Skeletal muscle cell (primary cell): ENCODE measurements around the gene GFPT1.
A peak's percentile ranks its signal among the peaks of the same experiment; 100 is the strongest.
"Not testable (repeated sequence)": the region's sequence is repeated elsewhere in the genome, so short reads cannot be mapped to it uniquely, and the experiment has no call there.

Experiments
- DNase-seq: peaks from one replicate; pipeline ENCODE4 v3.0.0-alpha.2; 2010; ENCODE audit warnings: low read depth
- H3K4me3 ChIP-seq: 2 replicates; pipeline ENCODE4 v1.5.1; 2011; ENCODE audit warnings: low read depth, mild to moderate bottlenecking, control low read depth, low read length, moderate library complexity

The GFPT1 gene

GRCh38 chr2:69385443-69386151 is 1.4 kb downstream of the GFPT1 start:
- DNase-seq, result no peak
- H3K4me3 ChIP-seq, result peak overlapping the region; percentile 67

- no peak for DNase-seq
- peak overlapping the region; percentile 67 for H3K4me3 ChIP-seq
Observed at GRCh38 chr2:69384618-69385081, 2.4 kb downstream of the GFPT1 start.

DNA sequence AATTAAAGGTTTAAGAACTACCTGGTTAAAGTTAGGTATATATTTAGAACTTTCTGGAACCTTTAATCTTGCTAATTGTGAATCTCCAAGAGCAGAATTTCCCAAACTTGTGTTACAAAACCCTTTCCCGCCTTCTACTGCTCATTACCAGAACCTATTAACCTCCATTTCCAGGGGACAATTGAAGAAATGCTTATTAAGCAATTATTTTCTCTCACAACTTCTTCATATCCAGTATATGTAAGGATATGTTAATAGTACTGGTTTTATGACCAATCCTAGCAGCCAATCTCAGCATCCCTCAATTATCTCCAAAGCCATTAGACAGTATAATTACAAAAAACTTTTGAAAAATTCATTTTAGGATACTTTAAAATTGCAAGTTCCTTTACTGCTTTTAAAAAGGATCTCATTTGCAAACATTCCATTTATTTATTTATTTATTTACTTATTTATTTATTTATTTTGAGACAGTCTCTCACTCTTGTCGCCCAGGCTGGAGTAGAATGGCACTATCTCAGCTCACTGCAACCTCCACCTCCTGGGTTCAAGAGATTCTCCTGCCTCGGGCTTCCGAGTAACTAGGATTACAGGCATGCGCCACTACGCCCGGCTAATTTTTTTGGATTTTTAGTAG is 3.7 kb downstream of the GFPT1 start:
- H3K4me3 ChIP-seq, result no peak overlapping the region
- no peak for DNase-seq

DNA sequence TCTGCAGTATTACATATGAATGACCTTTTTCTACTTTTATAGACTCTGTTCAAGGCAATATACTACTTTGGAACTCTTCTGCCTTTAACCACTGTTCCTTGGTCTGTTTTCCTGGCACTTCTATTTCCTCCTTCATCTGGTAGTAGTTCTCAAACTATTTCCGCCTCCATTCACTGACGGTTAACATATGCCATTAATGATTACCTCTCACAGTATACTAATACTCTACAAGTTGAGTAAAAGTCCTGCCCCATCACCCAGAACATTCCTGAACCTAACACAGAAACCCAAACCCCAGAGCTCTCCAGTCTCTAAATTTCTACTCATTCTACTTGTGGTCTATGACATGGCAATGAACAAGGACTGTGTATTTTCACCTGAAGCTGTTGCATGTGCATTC is 4.5 kb downstream of the GFPT1 start:
- no peak for DNase-seq
- no peak overlapping the region for H3K4me3 ChIP-seq

DNA sequence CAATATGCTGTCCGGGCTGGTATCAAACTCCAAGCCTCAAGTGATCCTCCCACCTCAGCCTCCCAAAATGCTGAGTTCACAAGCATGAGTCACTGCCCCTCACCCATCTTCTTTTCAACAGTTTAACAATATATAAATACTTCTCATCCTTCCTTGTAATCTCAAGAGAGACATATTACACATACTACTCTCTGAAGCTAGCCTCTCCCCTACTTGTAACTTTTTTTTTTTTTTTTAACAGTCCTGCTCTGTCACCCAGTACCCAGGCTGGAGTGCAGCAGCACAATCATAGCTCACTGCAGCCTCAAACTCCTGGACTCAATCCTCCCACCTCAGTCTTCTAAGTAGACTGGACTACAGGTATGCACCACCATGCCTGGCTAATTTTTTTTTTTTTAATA is 5.7 kb downstream of the GFPT1 start:
- no peak overlapping the region for H3K4me3 ChIP-seq
- DNase-seq, result peak; percentile 34

DNA sequence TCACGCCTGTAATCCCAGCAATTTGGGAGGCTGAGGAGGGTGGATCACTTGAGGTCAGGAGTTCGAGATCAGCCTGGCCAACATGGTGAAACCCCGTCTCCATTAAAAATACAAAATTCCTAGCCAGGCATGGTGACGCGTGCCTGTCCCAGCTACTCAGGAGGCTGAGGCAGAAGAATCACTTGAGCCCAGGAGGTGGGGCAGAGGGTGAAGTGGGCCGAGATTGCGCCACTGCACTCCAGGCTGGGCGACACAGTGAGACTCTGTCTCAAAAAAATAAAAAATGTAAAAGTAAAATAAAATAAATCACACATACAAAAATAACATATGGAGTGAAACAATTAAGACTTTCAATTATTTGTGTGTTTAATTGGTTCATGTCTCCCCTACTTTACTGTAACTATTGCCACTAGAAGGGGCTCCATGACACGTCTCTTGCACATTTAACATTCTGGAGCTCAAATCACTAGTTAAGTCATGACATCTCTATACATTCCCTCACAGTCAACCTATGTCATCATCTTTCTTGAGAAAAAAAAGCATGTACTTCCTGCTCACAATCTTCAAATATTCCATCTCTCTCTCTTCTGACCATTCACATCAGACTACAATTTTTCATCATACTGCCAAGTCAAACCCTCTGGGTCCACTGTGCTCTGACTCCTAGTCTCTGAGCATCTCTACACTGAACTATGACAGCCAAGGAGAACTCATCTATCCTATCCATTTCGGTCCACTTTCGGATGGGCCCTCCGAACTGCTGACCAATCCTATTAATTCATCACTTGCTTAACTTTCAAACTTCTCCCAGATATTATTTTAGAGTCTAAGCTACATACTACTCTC is 6.7 kb downstream of the GFPT1 start:
- no peak overlapping the region for H3K4me3 ChIP-seq
- no peak for DNase-seq

GRCh38 chr2:69376403-69376802 is 10.6 kb downstream of the GFPT1 start:
- no peak overlapping the region for H3K4me3 ChIP-seq
- DNase-seq, result no peak

DNA sequence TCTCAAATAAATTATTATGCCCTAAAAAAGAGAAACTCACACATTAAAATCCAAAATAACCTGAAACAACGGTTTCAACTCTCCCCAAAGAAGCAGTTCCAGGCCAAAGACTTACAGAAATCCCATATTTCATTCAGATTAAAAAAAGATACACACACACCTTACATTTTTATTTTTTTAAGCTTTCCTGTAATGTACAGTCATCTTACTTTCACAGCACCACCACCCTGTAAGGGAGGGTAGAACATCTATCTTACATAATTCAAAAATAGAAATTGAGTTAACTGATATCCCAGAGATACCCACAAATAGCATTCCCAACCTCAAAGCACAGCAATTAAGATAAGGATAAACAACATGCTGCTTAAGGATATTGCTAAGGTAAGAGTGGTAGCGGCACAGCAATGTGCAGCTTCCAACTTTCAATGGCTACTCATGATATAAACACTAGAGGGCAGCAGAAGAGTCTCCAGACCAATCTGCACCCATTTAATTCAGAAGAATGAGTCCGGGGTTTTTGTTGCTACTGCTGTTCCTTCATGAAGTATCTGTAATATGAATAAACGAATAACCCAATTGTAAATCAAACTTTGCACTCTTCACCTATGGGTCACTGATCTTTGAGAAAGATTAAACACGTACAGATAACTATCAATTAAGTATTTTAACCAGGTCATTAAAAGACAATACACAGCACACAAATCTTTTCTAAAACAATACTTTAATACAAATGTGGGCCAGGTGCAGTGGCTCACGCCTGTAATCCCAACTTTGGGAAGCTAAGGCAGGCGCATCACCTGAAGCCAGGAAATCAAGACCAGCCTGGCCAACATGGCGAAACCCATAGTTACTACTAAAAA is 11.3 kb downstream of the GFPT1 start:
- no peak for DNase-seq

GRCh38 chr2:69372767-69373166 is 14.3 kb downstream of the GFPT1 start:
- H3K4me3 ChIP-seq, result no peak overlapping the region
- no peak for DNase-seq

More for the DNA sequence above, 11.3 kb downstream of the GFPT1 start:
- no peak overlapping the region for H3K4me3 ChIP-seq

- DNase-seq, result no peak
- no peak overlapping the region for H3K4me3 ChIP-seq
Observed at GRCh38 chr2:69369802-69370201, 17.2 kb downstream of the GFPT1 start.

- H3K4me3 ChIP-seq, result no peak overlapping the region
- no peak for DNase-seq
Observed at GRCh38 chr2:69368588-69368987, 18.4 kb downstream of the GFPT1 start.

GRCh38 chr2:69359371-69359770 is 27.7 kb downstream of the GFPT1 start:
- H3K4me3 ChIP-seq, result no peak overlapping the region
- DNase-seq, result no peak

- no peak for DNase-seq
- no peak overlapping the region for H3K4me3 ChIP-seq
Observed at GRCh38 chr2:69358914-69359313, 28.1 kb downstream of the GFPT1 start.

DNA sequence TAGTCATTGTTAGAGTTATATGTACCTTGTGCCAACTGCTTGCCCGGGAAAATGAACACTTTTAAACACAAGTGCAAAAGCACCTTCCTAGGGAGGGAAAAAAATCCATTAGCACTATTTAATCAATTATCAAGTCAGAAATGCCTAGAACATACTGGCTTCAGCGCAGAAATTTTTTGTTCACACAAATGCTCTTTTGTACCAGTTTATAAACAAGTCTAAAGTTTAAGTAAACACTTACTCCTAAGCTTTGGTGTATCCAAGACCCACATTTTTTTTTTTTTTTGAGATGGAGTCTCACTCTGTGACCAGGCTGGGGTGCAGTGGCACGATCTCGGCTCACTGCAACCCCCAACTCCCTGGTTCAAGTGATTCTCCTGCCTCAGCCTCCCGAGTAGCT is 30.6 kb downstream of the GFPT1 start:
- H3K4me3 ChIP-seq, result no peak overlapping the region
- DNase-seq, result no peak

DNA sequence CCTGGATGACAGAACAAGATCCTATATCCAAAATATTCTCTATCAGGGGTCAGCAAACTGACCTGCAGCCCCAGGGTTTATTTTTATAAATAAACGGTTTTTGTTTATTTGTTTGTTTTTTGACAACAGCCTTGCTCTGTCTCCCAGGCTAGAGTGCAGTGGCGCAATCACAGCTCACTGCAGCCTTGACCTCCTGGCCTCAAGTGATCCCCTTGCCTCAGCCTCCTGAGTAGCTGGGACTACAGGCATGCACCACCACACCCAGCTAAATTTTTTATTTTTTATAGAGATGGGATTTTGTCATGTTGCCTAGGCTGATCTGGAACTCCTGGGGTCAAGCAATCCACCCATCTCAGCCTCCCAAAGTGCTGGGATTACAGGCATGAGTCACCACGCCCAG is 32.1 kb downstream of the GFPT1 start:
- DNase-seq, H3K4me3 ChIP-seq: not testable (repeated sequence)

GRCh38 chr2:69353360-69353759 is 33.7 kb downstream of the GFPT1 start:
- no peak overlapping the region for H3K4me3 ChIP-seq
- no peak for DNase-seq

GRCh38 chr2:69348781-69349180 is 38.2 kb downstream of the GFPT1 start:
- no peak for DNase-seq
- no peak overlapping the region for H3K4me3 ChIP-seq

DNA sequence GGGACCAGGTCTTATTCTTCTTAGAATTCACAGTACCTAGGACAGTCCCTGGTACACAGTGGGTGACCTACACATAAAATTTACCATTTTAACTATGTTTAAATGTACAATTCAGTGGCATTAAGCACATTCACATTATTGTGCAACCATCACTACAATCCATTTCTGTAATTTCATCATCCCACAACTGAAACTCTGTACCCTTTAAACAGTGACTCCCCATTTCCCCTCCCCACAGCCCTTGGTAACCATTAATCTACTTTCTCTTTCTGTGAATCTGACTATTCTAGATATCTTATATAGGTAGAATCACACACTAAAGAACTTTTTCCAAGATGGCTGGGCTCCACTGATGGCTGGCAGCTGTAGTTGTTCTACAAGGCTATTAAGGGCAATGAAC is 41.6 kb downstream of the GFPT1 start:
- peak; percentile 4 for DNase-seq
- H3K4me3 ChIP-seq, result no peak overlapping the region

DNA sequence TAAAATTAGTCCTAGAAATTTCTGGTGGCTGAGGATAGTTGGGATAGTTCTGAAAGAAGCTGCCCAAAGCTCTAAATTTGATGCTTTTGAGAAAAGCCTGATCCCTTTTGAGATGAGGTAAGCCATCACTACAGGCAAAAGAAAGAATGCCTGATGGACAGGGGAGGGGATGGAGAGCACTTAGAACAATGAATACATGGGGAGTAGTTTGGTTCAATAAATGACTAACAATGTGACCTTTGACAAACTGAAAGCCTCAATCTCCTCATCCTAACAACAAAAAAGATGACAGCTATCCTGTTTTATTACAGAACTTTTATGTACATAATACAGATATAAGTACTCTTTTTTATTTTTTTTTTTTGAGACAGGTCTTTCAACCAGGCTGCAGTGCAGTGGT is 42.7 kb downstream of the GFPT1 start:
- DNase-seq, result no peak
- H3K4me3 ChIP-seq, result no peak overlapping the region
